Suprapubic skin (tissue), 4 donors: ENCODE results near the gene HOMER1.

Experiments used
- POLR2A ChIP-seq, 2 donors: fragments of 450-650 bp; IDR thresholded peaks; one replicate each; pipeline ENCODE4 v1.6.1; 2017; ENCODE audit warnings: antibody characterized with exemption in 2 of 2, mild to moderate bottlenecking in 2 of 2, moderate library complexity in 2 of 2
- POLR2AphosphoS5 ChIP-seq, 3 donors: sonication (generic); formaldehyde crosslinking; IDR thresholded peaks; one replicate each; pipeline ENCODE4 v1.6.1; 2017; ENCODE audit warnings: antibody characterized with exemption in 3 of 3
- TF ChIP-seq, protein P1 (sequence below), 2 donors: fragments of 200-600 bp in 1 of 2; fragments of 450-650 bp in 1 of 2; sonication (generic) in 1 of 2; IDR thresholded peaks; one replicate each; pipeline ENCODE4 v1.5.1; 2016 to 2019; ENCODE audit warnings: antibody characterized with exemption in 2 of 2, mild to moderate bottlenecking in 1 of 2, moderate library complexity in 1 of 2

DNA sequence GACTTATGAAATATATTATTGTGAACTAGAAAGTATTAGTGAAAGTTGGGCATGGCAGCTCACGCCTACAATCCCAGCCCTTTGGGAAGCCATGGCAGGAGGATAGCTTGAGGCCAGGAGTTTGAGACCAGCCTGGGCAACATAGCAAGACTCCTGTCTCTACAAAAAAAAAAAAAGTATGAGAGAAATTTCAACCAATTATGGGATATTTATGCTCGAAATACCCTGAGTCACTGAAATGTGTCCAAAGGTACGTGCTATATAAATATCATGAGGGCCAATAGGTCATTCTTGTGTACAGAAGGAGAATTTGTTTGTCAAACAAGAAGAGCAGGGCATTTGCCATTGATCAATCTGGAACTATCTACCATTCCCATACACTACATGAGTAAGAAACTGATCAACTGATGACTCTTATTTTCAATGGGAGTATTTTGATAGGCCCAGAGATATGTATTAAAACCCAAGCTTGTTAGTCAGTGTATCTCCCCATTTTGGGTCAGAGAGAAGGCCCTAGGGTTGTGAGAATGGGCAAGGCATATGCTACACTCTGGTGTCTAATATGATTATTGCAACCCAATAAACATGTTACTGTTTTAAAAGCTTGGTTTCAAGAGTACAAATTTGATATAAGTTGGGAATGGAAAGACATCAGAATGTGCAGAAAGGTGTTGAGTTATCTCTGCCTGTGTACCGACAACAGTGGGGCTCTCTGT is 21.7 kb upstream of the HOMER1 start:
- TF ChIP-seq, protein P1, sequence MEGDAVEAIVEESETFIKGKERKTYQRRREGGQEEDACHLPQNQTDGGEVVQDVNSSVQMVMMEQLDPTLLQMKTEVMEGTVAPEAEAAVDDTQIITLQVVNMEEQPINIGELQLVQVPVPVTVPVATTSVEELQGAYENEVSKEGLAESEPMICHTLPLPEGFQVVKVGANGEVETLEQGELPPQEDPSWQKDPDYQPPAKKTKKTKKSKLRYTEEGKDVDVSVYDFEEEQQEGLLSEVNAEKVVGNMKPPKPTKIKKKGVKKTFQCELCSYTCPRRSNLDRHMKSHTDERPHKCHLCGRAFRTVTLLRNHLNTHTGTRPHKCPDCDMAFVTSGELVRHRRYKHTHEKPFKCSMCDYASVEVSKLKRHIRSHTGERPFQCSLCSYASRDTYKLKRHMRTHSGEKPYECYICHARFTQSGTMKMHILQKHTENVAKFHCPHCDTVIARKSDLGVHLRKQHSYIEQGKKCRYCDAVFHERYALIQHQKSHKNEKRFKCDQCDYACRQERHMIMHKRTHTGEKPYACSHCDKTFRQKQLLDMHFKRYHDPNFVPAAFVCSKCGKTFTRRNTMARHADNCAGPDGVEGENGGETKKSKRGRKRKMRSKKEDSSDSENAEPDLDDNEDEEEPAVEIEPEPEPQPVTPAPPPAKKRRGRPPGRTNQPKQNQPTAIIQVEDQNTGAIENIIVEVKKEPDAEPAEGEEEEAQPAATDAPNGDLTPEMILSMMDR (IDR thresholded peaks at IDR 0.05) = no peak
- no peak for TF ChIP-seq POLR2A (IDR thresholded peaks at IDR 0.05)
- no peak for TF ChIP-seq POLR2AphosphoS5 (IDR thresholded peaks at IDR 0.05)
